Activated CD8-positive, alpha-beta memory T cell treated with anti-CD3 and anti-CD28 coated beads, Interleukin-2, amount 10 ng/mL, durations not matched to agents 7 days and 5 days (primary cell): Measurements from ENCODE around the gene ARRDC1. TPM values are rescaled to one million over a fixed set of nuclear protein-coding genes. Genes with fewer than 3 reads are reported as not detected.
"Not testable (repeated sequence)": the region's sequence is repeated elsewhere in the genome, so short reads cannot be mapped to it uniquely, and the experiment has no call there.

Experiments used
- ATAC-seq: fragments of 150-1000 bp; cut with Tn5 transposase; one replicate; pipeline ENCODE4 v1.10.0; 2021; ENCODE audit warnings: moderate library complexity
- CTCF ChIA-PET: fragments of 350-600 bp; sonication (Branson Sonifier 250); formaldehyde crosslinking; loops from one replicate; lab custom pipeline; 2021; ENCODE audit warnings: antibody characterized with exemption; lab: Charles Lee
- DNase-seq: peaks from one replicate; pipeline ENCODE4 v3.0.0-alpha.2; 2020
- H3K27ac Mint-ChIP-seq: one replicate; pipeline ENCODE4 v1.8.0; 2021; ENCODE audit warnings: mild to moderate bottlenecking, mixed read lengths
- H3K27me3 Mint-ChIP-seq: one replicate; pipeline ENCODE4 v1.8.0; 2021; ENCODE audit warnings: mixed read lengths
- H3K36me3 Mint-ChIP-seq: one replicate; pipeline ENCODE4 v1.8.0; 2021; ENCODE audit warnings: mild to moderate bottlenecking, mixed read lengths
- H3K4me1 Mint-ChIP-seq: one replicate; pipeline ENCODE4 v1.8.0; 2021; ENCODE audit warnings: mixed read lengths
- H3K4me3 Mint-ChIP-seq: one replicate; pipeline ENCODE4 v1.8.0; 2021; ENCODE audit warnings: mild to moderate bottlenecking, moderate library complexity, mixed read lengths
- H3K9me3 Mint-ChIP-seq: one replicate; pipeline ENCODE4 v1.8.0; 2022; ENCODE audit warnings: low read depth, mixed read lengths
- total RNA-seq, 2 experiments: library from RNA; stranded (reverse); gene quantifications; one replicate each; pipeline ENCODE4 v1.2.3, GENCODE V29; 2021

The ARRDC1 gene
- total RNA-seq, 2 experiments from 2014 or later = 49.0 to 50.1 TPM

GRCh38 chr9:137589441-137590122, 15.9 kb upstream of the ARRDC1 start:
- ATAC-seq (peak; percentile 14), DNase-seq (no peak)
- Mint-ChIP-seq H3K27ac (peak overlapping the region; percentile 75), H3K27me3 (no peaks in the 10 kb centered on the region), H3K36me3 (peaks cover 14% of the 10 kb centered on the region), H3K4me3 (peak overlapping the region; percentile 80), H3K4me1 (peaks cover 19% of the 10 kb centered on the region), H3K9me3 (no peaks in the 10 kb centered on the region)
- CTCF ChIA-PET = interaction anchor here (2.0 to 2.7 kb wide), 2 partner anchors 10 to 11 kb away, joined by 10 to 19 read pairs; partner anchors contain the start of gene DPH7

GRCh38 chr9:137590123-137590468, 15.4 kb upstream of the ARRDC1 start:
- Mint-ChIP-seq H3K4me1 (peaks cover 19% of the 10 kb centered on the region), H3K27me3 (no peaks in the 10 kb centered on the region), H3K9me3 (no peaks in the 10 kb centered on the region), H3K27ac (no peak overlapping the region), H3K36me3 (peaks cover 14% of the 10 kb centered on the region), H3K4me3 (no peak overlapping the region)
- DNase-seq = no peak
- no peak for ATAC-seq
- CTCF ChIA-PET = interaction anchor here (2.0 kb wide), 1 partner anchor 10 kb away, joined by 10 read pairs; the partner anchor contains the start of gene DPH7

DNA sequence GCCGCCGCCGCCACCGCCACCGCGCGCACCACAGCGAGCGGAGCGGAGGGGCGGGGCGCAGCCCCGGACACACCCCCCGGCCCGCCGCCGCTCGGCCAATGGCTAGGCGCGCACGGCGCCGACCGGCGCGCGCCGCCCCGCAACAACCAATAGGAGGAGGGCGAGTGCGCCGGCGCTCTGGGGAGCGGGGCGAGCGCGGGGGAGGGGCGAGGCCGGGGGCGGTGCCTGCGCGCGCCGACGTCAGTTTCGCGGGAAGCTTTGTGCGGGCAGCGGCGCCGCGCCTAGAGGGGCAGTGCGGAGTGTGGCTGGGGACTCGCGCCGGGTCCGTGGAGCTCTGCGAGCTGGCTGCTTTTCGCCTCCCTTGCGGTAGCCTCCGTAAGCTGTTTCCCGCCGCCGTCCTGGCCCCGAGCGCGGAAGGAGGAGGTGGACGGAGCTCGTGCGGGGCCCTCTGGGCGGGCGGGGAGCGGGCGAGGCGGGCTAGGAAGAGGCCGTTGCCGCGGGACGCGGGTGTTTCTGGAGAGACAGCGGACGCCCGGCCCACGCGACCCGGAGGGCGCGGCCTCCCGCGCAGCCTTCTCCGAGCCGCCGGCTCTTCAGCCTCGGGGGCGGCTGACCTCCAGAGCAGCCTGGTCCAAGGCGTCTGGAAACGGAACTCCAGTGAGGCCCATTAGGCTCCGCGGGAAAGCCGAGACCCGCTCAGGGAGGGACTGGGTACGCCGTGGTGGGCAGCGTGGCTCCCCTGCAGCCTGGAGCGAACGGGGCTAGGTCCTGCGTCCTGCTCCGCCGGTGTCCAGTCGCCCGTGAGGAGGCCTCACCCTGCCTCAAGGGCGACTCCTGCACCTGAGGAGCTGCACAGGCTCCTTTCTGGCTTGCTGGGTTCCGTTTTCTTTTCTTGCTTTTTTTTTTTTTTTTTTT, 14.8 kb upstream of the ARRDC1 start, which contains the start of gene ZMYND19:
TSS of gene ZMYND19 (minus strand) at position 44 of the 915 bp plus-strand sequence. CDS start 249 bp downstream, outside the sequence.
- ATAC-seq (peak; percentile 96), DNase-seq (peak; percentile 89)
- Mint-ChIP-seq H3K9me3 (no peaks in the 10 kb centered on the region), H3K4me3 (peak within 1 kb of the TSS; percentile 81), H3K36me3 (peaks cover 14% of the 10 kb centered on the region), H3K4me1 (peaks cover 19% of the 10 kb centered on the region), H3K27ac (peak within 1 kb of the TSS; percentile 88), H3K27me3 (no peaks in the 10 kb centered on the region)
- CTCF ChIA-PET = interaction anchor here (0.7 to 2.0 kb wide), 6 partner anchors 11 to 146 kb away, joined by 3 to 10 read pairs (median 4); partner anchors contain the start of genes DPH7 and PNPLA7

- Mint-ChIP-seq H3K27ac (no peak overlapping the region), H3K4me1 (peaks cover 18% of the 10 kb centered on the region), H3K27me3 (no peaks in the 10 kb centered on the region), H3K36me3 (peaks cover 3% of the 10 kb centered on the region), H3K9me3 (no peaks in the 10 kb centered on the region), H3K4me3 (peak overlapping the region; percentile 18)
- DNase-seq = no peak
- CTCF ChIA-PET = interaction anchor here (0.9 to 1.3 kb wide), 2 partner anchors 13 to 58 kb away, joined by 3 to 5 read pairs; no protein-coding TSS in a partner anchor
- no peak for ATAC-seq
Observed at GRCh38 chr9:137592767-137593166, 12.7 kb upstream of the ARRDC1 start.

DNA sequence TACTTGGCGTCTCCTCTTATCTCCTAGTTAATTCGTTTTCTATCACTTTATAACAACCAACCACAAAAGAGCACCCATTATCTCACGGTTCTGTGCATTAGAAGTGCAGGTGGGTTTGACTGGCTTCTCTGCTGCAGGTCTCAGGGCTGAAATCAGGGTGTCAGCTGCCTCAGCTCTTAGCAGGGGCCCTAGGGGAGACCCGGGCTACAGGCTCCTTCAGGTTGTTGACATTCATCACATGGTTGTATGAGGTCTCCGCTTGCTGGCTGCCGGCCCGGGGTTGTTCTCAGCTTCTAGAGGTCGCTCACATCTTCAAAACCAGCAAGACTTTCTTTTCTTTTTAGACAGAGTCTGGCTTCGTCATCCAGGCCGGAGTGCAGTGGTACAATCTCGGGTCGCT, 12.3 kb upstream of the ARRDC1 start:
- Mint-ChIP-seq H3K36me3 (no peaks in the 10 kb centered on the region), H3K9me3 (no peaks in the 10 kb centered on the region), H3K4me3 (peak overlapping the region; percentile 18), H3K27ac (no peak overlapping the region), H3K4me1 (peaks cover 15% of the 10 kb centered on the region), H3K27me3 (no peaks in the 10 kb centered on the region)
- no peak for DNase-seq
- CTCF ChIA-PET = interaction anchor here (0.9 to 1.3 kb wide), 2 partner anchors 13 to 58 kb away, joined by 3 to 5 read pairs; no protein-coding TSS in a partner anchor
- ATAC-seq = no peak

DNA sequence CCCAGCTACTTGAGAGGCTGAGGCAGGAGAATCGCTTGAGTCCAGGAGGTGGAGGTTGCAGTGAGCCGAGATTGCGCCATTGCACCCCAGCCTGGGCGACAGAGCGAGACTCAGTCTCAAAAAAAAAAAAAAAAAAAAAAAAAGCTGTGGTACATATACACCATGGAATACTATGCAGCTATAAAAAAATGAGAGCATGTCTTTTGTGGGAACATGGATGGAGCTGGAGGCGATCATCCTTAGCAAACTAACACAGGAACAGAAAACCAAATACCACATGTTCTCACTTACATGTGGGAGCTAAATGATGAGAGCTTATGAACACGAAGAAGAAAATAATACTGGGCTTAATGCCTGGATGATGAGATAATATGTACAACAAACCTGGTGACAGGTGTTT, 8.9 kb upstream of the ARRDC1 start:
- not testable (repeated sequence) for H3K27me3 Mint-ChIP-seq, H3K36me3 Mint-ChIP-seq, DNase-seq, H3K27ac Mint-ChIP-seq, H3K4me3 Mint-ChIP-seq, H3K9me3 Mint-ChIP-seq, H3K4me1 Mint-ChIP-seq, ATAC-seq
- CTCF ChIA-PET = interaction anchor here (1.0 kb wide), 1 partner anchor 23 kb away, joined by 3 read pairs; no protein-coding TSS in a partner anchor

DNA sequence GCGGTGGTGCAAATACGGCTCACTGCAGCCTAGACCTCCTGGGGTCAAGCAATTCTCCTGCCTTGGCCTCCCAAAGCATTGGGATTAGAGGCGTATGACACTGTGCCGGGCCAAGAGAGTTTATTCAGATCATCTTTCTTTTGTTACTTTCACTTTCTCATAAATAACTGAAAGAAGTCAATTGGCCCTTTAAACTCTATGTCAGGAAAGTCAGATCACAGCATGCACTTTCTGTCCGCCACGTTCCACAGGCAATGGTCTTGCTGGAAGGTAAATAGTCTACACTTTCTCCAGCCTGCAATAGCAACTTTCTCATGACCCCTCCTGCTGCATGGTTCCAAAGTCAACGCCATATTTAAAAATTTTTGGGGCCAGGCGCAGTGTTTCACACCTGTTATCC, 6.5 kb upstream of the ARRDC1 start:
- Mint-ChIP-seq H3K9me3 (no peaks in the 10 kb centered on the region), H3K4me1 (peaks cover 11% of the 10 kb centered on the region), H3K27me3 (no peaks in the 10 kb centered on the region), H3K27ac (no peak overlapping the region), H3K36me3 (no peaks in the 10 kb centered on the region), H3K4me3 (no peak overlapping the region)
- DNase-seq (no peak), ATAC-seq (no peak)
- CTCF ChIA-PET = no interaction called here

- Mint-ChIP-seq H3K27me3 (no peaks in the 10 kb centered on the region), H3K36me3 (no peaks in the 10 kb centered on the region), H3K4me3 (peak overlapping the region; percentile 13), H3K4me1 (peaks cover 23% of the 10 kb centered on the region), H3K27ac (no peak overlapping the region), H3K9me3 (no peaks in the 10 kb centered on the region)
- DNase-seq (no peak), ATAC-seq (no peak)
- CTCF ChIA-PET = no interaction called here
Observed at GRCh38 chr9:137602661-137603060, 2.8 kb upstream of the ARRDC1 start.

GRCh38 chr9:137603879-137604278, 1.6 kb upstream of the ARRDC1 start:
- DNase-seq = no peak
- Mint-ChIP-seq H3K9me3 (no peaks in the 10 kb centered on the region), H3K27me3 (no peaks in the 10 kb centered on the region), H3K36me3 (no peaks in the 10 kb centered on the region), H3K27ac (no peak overlapping the region), H3K4me1 (peaks cover 20% of the 10 kb centered on the region), H3K4me3 (peak overlapping the region; percentile 50)
- CTCF ChIA-PET = interaction anchor here (1.0 kb wide), 2 partner anchors 12 to 15 kb away, joined by 3 read pairs; partner anchors contain the start of gene EHMT1
- ATAC-seq = no peak

- Mint-ChIP-seq H3K27ac (no peak overlapping the region), H3K36me3 (no peaks in the 10 kb centered on the region), H3K4me3 (peak overlapping the region; percentile 50), H3K27me3 (no peaks in the 10 kb centered on the region), H3K4me1 (peaks cover 20% of the 10 kb centered on the region), H3K9me3 (no peaks in the 10 kb centered on the region)
- no peak for DNase-seq
- no peak for ATAC-seq
- CTCF ChIA-PET = no interaction called here
Observed at GRCh38 chr9:137604345-137605086, 970 bp upstream of the ARRDC1 start.

DNA sequence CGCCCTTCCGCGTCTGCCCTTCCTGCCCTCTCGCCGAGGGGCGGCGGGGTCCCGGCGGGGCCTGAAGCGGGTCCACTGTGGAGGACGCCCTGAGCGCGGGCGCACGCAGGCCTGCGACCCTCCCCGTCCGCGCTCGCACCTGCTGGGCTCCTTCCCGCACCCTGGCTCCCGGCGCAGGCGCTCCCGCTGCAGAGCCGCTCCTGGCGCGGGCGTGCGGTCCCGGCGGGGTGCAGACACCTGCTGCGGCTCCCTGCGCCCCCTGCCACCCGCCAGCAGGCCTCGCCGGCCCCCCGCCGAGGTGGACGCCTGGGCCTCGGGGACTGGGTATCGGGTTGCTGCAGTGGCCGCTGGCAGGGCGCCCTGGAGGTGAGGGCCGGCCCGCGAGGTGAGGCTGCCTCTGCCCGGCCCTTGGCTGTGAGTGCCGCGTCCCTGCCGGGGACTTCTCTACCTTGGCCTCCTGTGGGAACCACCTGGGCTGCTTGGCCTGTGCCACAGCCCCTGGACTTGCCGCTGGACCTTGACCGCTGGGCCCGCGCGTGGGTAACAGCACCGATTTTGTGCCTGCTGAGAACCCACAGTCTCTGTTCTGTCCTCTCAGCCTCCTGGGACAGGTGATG, 627 bp downstream of the ARRDC1 start:
- Mint-ChIP-seq H3K36me3 (no peaks in the 10 kb centered on the region), H3K27ac (no peak overlapping the region), H3K9me3 (no peaks in the 10 kb centered on the region), H3K4me3 (peak overlapping the region; percentile 73), H3K27me3 (no peaks in the 10 kb centered on the region), H3K4me1 (peaks cover 20% of the 10 kb centered on the region)
- ATAC-seq = no peak
- DNase-seq = no peak
- CTCF ChIA-PET = no interaction called here

GRCh38 chr9:137606734-137607138, 1.2 kb downstream of the ARRDC1 start:
- Mint-ChIP-seq H3K27ac (no peak overlapping the region), H3K4me3 (peak overlapping the region; percentile 73)
- no peak for ATAC-seq

More at GRCh38 chr9:137606734-137607138, 1.2 kb downstream of the ARRDC1 start:
- H3K27me3 Mint-ChIP-seq = no peaks in the 10 kb centered on the region
- H3K4me1 Mint-ChIP-seq = peaks cover 26% of the 10 kb centered on the region
- CTCF ChIA-PET = interaction anchor here (1.1 to 1.4 kb wide), 2 partner anchors 12 to 22 kb away, joined by 3 read pairs; partner anchors contain the start of gene EHMT1
- no peak for DNase-seq
- H3K9me3 Mint-ChIP-seq = no peaks in the 10 kb centered on the region
- no peaks in the 10 kb centered on the region for H3K36me3 Mint-ChIP-seq
